Right atrium auricular region (tissue), 2 donors: Measurements from ENCODE around the gene RTN4RL2. TPM values are rescaled to one million over a fixed set of nuclear protein-coding genes. Genes with fewer than 3 reads are reported as not detected.

ENCODE experiments used
- DNase-seq: peaks from one replicate; pipeline ENCODE4 v3.0.0-alpha.2; 2019; ENCODE audit warnings: low spot score
- H3K27ac ChIP-seq, 2 donors: fragments of 200-600 bp; sonication (generic); 1 replicate in 1 of 2; 2 replicates in 1 of 2; pipeline ENCODE4 v1.5.1; 2016 to 2019
- H3K27me3 ChIP-seq, 2 donors: fragments of 200-600 bp; sonication (generic); one replicate each; pipeline versions ENCODE4 v1.5.1 to v1.6.0; 2017 to 2019
- H3K36me3 ChIP-seq: fragments of 200-600 bp; sonication (generic); one replicate; pipeline ENCODE4 v1.5.1; 2016
- H3K4me1 ChIP-seq, 2 donors: fragments of 200-600 bp; sonication (generic); one replicate each; pipeline versions ENCODE4 v1.5.1 to v1.6.0; 2017 to 2019
- H3K4me3 ChIP-seq, 2 donors: fragments of 200-600 bp; sonication (generic); 1 replicate in 1 of 2; 2 replicates in 1 of 2; pipeline ENCODE4 v1.5.1; 2017 to 2019; ENCODE audit warnings: mild to moderate bottlenecking in 1 of 2, moderate library complexity in 1 of 2
- H3K9me3 ChIP-seq, 2 donors: fragments of 200-600 bp; sonication (generic); one replicate each; pipeline ENCODE4 v1.5.1; 2019
- CTCF ChIP-seq, 2 donors: fragments of 200-600 bp; sonication (generic); IDR thresholded peaks; one replicate each; pipeline ENCODE4 v1.5.1; 2019; ENCODE audit warnings: antibody characterized with exemption in 2 of 2
- total RNA-seq, 2 donors: library from RNA; depleted of rRNA; stranded (reverse); fragments of >200 nt; gene quantifications; one replicate each; pipeline ENCODE4 v1.1.0, GENCODE V29; 2016

RTN4RL2 gene
- total RNA-seq, 2 donors from 2014 or later, result 0.94 to 1.3 TPM

- H3K4me3 ChIP-seq, result no peak overlapping the region
- no peaks in the 10 kb centered on the region for H3K9me3 ChIP-seq
- peaks cover 0 to 15% of the 10 kb centered on the region in 2 donors for H3K4me1 ChIP-seq
- TF ChIP-seq CTCF (IDR thresholded peaks at IDR 0.05), result no peak
- H3K36me3 ChIP-seq, result no peaks in the 10 kb centered on the region
- no peaks in the 10 kb centered on the region for H3K27me3 ChIP-seq
- no peak for DNase-seq
- H3K27ac ChIP-seq, result peak overlapping the region in 1 of 2 donors; percentile 79
Measured at GRCh38 chr11:57513452-57513795, 53.1 kb downstream of the RTN4RL2 start.

GRCh38 chr11:57513911-57514537, 53.7 kb downstream of the RTN4RL2 start:
- DNase-seq, result peak; percentile 72
- Histone ChIP-seq H3K4me1 (peaks cover 0 to 15% of the 10 kb centered on the region in 2 donors), H3K27me3 (no peaks in the 10 kb centered on the region), H3K4me3 (peak overlapping the region; percentile 85 to 89), H3K27ac (peak overlapping the region; percentile 64 to 79), H3K36me3 (no peaks in the 10 kb centered on the region), H3K9me3 (no peaks in the 10 kb centered on the region)
- TF ChIP-seq CTCF (IDR thresholded peaks at IDR 0.05), result no peak

- Histone ChIP-seq H3K4me1 (peaks cover 0 to 15% of the 10 kb centered on the region in 2 donors), H3K36me3 (no peaks in the 10 kb centered on the region), H3K27ac (peak overlapping the region; percentile 64 to 79), H3K4me3 (peak overlapping the region; percentile 85 to 89), H3K27me3 (no peaks in the 10 kb centered on the region), H3K9me3 (no peaks in the 10 kb centered on the region)
- DNase-seq, result peak; percentile 72
- no peak for TF ChIP-seq CTCF (IDR thresholded peaks at IDR 0.05)
Measured at GRCh38 chr11:57514538-57515331, 54.4 kb downstream of the RTN4RL2 start.

- H3K36me3 ChIP-seq, result no peaks in the 10 kb centered on the region
- no peak for TF ChIP-seq CTCF (IDR thresholded peaks at IDR 0.05)
- DNase-seq, result peak; percentile 70
Measured at GRCh38 chr11:57515332-57516060, 55.2 kb downstream of the RTN4RL2 start, which contains the start of gene SLC43A1. Gene SLC43A1 (minus strand): TSS chr11:57515702. CDS start chr11:57514111, 1,591 bp downstream.

GRCh38 chr11:57516061-57516443, 55.7 kb downstream of the RTN4RL2 start:
- H3K27me3 ChIP-seq, result no peaks in the 10 kb centered on the region

More at GRCh38 chr11:57515332-57516060, 55.2 kb downstream of the RTN4RL2 start, which contains the start of gene SLC43A1:
- Histone ChIP-seq H3K4me3 (peak within 1 kb of the TSS; percentile 85 to 89), H3K4me1 (peaks cover 0 to 15% of the 10 kb centered on the region in 2 donors), H3K9me3 (no peaks in the 10 kb centered on the region), H3K27me3 (no peaks in the 10 kb centered on the region), H3K27ac (peak within 1 kb of the TSS; percentile 64 to 79)

More at GRCh38 chr11:57516061-57516443, 55.7 kb downstream of the RTN4RL2 start:
- Histone ChIP-seq H3K9me3 (no peaks in the 10 kb centered on the region), H3K4me1 (peaks cover 0 to 15% of the 10 kb centered on the region in 2 donors), H3K27ac (peak overlapping the region; percentile 64 to 79), H3K36me3 (no peaks in the 10 kb centered on the region), H3K4me3 (peak overlapping the region; percentile 85 to 89)
- no peak for DNase-seq
- TF ChIP-seq CTCF (IDR thresholded peaks at IDR 0.05), result no peak
